Mammary epithelial cell (primary cell): ENCODE measurements around the gene CHMP4B.

ENCODE experiments used
- EZH2 ChIP-seq: IDR thresholded peaks from 2 replicates; pipeline ENCODE4 v1.6.1; 2012; ENCODE audit warnings: low read length, inconsistent platforms, borderline replicate concordance
- TF ChIP-seq, protein P1 (sequence below), 2 donors: IDR thresholded peaks in 1 of 2; conservative IDR thresholded peaks in 1 of 2; 2 replicates each; pipeline ENCODE4 v1.5.1; 2011 to 2012; ENCODE audit warnings: inconsistent platforms in 2 of 2, low read length in 2 of 2, mild to moderate bottlenecking in 2 of 2, control low read depth in 1 of 2, low read depth in 1 of 2; ENCODE audit not compliant: insufficient read depth in 1 of 2; ENCODE audit errors: extremely low read depth in 1 of 2

GRCh38 chr20:33858666-33859065 lies 47.5 kb downstream of the CHMP4B start:
- TF ChIP-seq, protein P1, sequence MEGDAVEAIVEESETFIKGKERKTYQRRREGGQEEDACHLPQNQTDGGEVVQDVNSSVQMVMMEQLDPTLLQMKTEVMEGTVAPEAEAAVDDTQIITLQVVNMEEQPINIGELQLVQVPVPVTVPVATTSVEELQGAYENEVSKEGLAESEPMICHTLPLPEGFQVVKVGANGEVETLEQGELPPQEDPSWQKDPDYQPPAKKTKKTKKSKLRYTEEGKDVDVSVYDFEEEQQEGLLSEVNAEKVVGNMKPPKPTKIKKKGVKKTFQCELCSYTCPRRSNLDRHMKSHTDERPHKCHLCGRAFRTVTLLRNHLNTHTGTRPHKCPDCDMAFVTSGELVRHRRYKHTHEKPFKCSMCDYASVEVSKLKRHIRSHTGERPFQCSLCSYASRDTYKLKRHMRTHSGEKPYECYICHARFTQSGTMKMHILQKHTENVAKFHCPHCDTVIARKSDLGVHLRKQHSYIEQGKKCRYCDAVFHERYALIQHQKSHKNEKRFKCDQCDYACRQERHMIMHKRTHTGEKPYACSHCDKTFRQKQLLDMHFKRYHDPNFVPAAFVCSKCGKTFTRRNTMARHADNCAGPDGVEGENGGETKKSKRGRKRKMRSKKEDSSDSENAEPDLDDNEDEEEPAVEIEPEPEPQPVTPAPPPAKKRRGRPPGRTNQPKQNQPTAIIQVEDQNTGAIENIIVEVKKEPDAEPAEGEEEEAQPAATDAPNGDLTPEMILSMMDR (conservative IDR thresholded peaks at IDR 0.05 in 1 of 2, IDR thresholded peaks at IDR 0.05 in 1 of 2; ENCODE audit: extremely low read depth in 1 of 2, insufficient read depth in 1 of 2, low read depth in 1 of 2, low read length in 2 of 2), result no peak
- no peak for TF ChIP-seq EZH2
